HepG2 (cell line): ENCODE data around the gene ZSCAN26. TPM values are rescaled to one million over a fixed set of nuclear protein-coding genes. Genes with fewer than 3 reads are reported as not detected.
A peak's percentile ranks its signal among the peaks of the same experiment; 100 is the strongest.

ENCODE experiments used
- DMAP1 ChIP-seq: IDR thresholded peaks from 2 replicates; pipeline ENCODE4 v1.6.1; 2016
- GABPB1 ChIP-seq: IDR thresholded peaks from 2 replicates; pipeline ENCODE4 v1.6.1; 2016; ENCODE audit warnings: mild to moderate bottlenecking, missing genetic modification reagents, moderate library complexity, missing compliant biosample characterization
- KDM2A ChIP-seq: sonication (generic); formaldehyde crosslinking; IDR thresholded peaks from 2 replicates; pipeline ENCODE4 v1.4.0; 2020; ENCODE audit warnings: low read depth, missing genetic modification reagents, borderline replicate concordance
- NAIF1 ChIP-seq: sonication (generic); formaldehyde crosslinking; IDR thresholded peaks from 2 replicates; pipeline ENCODE4 v1.5.0; 2020; ENCODE audit warnings: mild to moderate bottlenecking, missing genetic modification reagents, borderline replicate concordance
- NCOR1 ChIP-seq: fragments of 200-600 bp; sonication (generic); IDR thresholded peaks from 2 replicates; pipeline ENCODE4 v1.7.0; 2017; ENCODE audit warnings: antibody characterized with exemption, low read length, borderline replicate concordance
- SRSF1 ChIP-seq: fragments of 200-400 bp; formaldehyde crosslinking; optimal IDR thresholded peaks from 2 replicates; pipeline ENCODE3; 2017; ENCODE audit warnings: mild to moderate bottlenecking, low read depth, low read length, moderate library complexity
- ZBTB7A ChIP-seq: sonication (generic); formaldehyde crosslinking; IDR thresholded peaks from 2 replicates; pipeline ENCODE4 v1.8.0; 2022; ENCODE audit warnings: mild to moderate bottlenecking, missing genetic modification reagents
- ZNF746 ChIP-seq: sonication (generic); formaldehyde crosslinking; IDR thresholded peaks from 2 replicates; pipeline ENCODE4 v1.8.0; 2022; ENCODE audit warnings: mild to moderate bottlenecking, missing genetic modification reagents
- polyA plus RNA-seq, 8 experiments: library from polyadenylated mRNA; depleted of rRNA in 3 of 8; stranded (reverse) in 7 of 8; unstranded in 1 of 8; fragments of >200 nt; fragmentation: Illumina TruSeq in 4 of 8; extraction: Trizol in 4 of 8; gene quantifications; 2 replicates each; pipeline versions ENCODE4 v1.2.1 to v1.2.3, GENCODE V29; 2011 to 2016; ENCODE audit warnings: low read depth in 4 of 8, missing spikeins in 1 of 8, mixed read lengths in 1 of 8; ENCODE audit not compliant: insufficient read depth in 1 of 8
- total RNA-seq, 5 experiments: library from RNA; depleted of rRNA; stranded (reverse); fragments of >200 nt; fragmentation: Illumina TruSeq; extraction: Trizol; gene quantifications; 2 replicates each; pipeline ENCODE4 v1.2.3, GENCODE V29; 2016; ENCODE audit warnings: low read depth in 1 of 5
- TF ChIP-seq, protein P1 (sequence below), 2 experiments: fragments of 450-650 bp in 1 of 2; sonication (generic) in 1 of 2; formaldehyde crosslinking in 1 of 2; IDR thresholded peaks; 2 replicates each; pipeline versions ENCODE4 v1.6.1 to v1.8.0; 2016 to 2022; ENCODE audit warnings: antibody characterized with exemption in 1 of 2, mild to moderate bottlenecking in 1 of 2, missing genetic modification reagents in 1 of 2
- TF ChIP-seq, protein P2 (sequence below): IDR thresholded peaks from 2 replicates; pipeline ENCODE4 v1.6.1; 2016; ENCODE audit warnings: control low read depth
- TF ChIP-seq, protein P3 (sequence below), 2 experiments: IDR thresholded peaks; 2 replicates each; pipeline ENCODE4 v1.6.1; 2011 to 2012; ENCODE audit warnings: low read length in 2 of 2, borderline replicate concordance in 1 of 2, low read depth in 1 of 2, mild to moderate bottlenecking in 1 of 2, moderate library complexity in 1 of 2

Gene ZSCAN26
- total and polyA plus RNA-seq, 2 of the 13 experiments (the other 11 are each of a cell fraction or from before 2014, with no cell fraction given), result 12.0 to 15.6 TPM

DNA sequence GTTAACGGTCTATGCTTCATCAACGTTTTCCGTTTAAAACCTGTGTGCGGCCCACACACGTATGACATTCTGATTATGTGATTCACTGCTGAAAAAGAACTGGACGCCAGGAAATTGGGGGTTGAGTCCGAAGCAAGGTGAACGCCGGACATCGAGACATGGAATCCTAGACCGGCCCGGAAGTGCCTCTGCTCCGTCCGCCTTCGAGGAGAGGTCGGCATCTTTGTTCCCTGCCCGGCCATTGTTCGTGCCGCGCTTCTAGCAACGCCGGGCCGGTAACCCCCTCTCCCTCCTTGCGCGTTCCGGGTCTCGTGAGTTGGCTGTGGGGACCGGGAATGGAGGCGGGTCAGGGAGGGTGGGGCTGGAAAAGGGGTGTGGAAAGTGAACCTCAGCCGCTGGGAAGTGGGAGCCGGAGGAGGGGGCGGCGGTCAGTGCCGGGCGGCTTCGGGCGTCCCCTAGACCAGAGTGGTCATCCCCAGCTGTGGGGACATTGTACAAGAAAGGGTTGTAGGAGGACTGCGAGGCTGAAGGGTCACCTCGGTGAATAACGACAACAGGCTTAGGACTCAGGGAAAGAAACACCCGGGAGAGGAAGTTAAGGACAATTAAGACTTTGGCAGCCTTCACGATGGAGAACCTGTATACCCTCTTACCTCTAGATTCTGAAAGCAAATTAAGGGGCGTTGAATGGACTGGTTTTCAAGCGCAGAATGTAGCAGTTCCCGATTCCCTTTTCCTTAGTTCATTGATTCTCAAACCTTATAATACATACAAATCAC, 41.7 kb upstream of the ZSCAN26 start, which contains the start of gene ZSCAN9 (continued):
- TF ChIP-seq, protein P1, sequence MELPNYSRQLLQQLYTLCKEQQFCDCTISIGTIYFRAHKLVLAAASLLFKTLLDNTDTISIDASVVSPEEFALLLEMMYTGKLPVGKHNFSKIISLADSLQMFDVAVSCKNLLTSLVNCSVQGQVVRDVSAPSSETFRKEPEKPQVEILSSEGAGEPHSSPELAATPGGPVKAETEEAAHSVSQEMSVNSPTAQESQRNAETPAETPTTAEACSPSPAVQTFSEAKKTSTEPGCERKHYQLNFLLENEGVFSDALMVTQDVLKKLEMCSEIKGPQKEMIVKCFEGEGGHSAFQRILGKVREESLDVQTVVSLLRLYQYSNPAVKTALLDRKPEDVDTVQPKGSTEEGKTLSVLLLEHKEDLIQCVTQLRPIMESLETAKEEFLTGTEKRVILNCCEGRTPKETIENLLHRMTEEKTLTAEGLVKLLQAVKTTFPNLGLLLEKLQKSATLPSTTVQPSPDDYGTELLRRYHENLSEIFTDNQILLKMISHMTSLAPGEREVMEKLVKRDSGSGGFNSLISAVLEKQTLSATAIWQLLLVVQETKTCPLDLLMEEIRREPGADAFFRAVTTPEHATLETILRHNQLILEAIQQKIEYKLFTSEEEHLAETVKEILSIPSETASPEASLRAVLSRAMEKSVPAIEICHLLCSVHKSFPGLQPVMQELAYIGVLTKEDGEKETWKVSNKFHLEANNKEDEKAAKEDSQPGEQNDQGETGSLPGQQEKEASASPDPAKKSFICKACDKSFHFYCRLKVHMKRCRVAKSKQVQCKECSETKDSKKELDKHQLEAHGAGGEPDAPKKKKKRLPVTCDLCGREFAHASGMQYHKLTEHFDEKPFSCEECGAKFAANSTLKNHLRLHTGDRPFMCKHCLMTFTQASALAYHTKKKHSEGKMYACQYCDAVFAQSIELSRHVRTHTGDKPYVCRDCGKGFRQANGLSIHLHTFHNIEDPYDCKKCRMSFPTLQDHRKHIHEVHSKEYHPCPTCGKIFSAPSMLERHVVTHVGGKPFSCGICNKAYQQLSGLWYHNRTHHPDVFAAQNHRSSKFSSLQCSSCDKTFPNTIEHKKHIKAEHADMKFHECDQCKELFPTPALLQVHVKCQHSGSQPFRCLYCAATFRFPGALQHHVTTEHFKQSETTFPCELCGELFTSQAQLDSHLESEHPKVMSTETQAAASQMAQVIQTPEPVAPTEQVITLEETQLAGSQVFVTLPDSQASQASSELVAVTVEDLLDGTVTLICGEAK (IDR thresholded peaks at IDR 0.05), result peak; percentile 86
- TF ChIP-seq, protein P1 (CRISPR knock-in tag; IDR thresholded peaks at IDR 0.05), result peak; percentile 69
- peak; percentile 99 for TF ChIP-seq GABPB1 (CRISPR knock-in tag)
- TF ChIP-seq ZBTB7A (CRISPR knock-in tag), result 0 out of 2 replicates have a peak, but pooled peaks have one; percentile 61
- peak; percentile 97 for TF ChIP-seq DMAP1 (CRISPR knock-in tag)
- peak; percentile 21; the same call in 1 of the 2 replicates for TF ChIP-seq ZNF746 (CRISPR knock-in tag)
- no peak for TF ChIP-seq NAIF1 (CRISPR knock-in tag)
- TF ChIP-seq KDM2A (CRISPR knock-in tag), result peak; percentile 97
- peak; percentile 33; the same call in 1 of the 2 replicates for TF ChIP-seq NCOR1
- TF ChIP-seq, protein P2, sequence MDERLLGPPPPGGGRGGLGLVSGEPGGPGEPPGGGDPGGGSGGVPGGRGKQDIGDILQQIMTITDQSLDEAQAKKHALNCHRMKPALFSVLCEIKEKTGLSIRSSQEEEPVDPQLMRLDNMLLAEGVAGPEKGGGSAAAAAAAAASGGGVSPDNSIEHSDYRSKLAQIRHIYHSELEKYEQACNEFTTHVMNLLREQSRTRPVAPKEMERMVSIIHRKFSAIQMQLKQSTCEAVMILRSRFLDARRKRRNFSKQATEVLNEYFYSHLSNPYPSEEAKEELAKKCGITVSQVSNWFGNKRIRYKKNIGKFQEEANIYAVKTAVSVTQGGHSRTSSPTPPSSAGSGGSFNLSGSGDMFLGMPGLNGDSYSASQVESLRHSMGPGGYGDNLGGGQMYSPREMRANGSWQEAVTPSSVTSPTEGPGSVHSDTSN (CRISPR knock-in tag), result no peak
- TF ChIP-seq, protein P3, sequence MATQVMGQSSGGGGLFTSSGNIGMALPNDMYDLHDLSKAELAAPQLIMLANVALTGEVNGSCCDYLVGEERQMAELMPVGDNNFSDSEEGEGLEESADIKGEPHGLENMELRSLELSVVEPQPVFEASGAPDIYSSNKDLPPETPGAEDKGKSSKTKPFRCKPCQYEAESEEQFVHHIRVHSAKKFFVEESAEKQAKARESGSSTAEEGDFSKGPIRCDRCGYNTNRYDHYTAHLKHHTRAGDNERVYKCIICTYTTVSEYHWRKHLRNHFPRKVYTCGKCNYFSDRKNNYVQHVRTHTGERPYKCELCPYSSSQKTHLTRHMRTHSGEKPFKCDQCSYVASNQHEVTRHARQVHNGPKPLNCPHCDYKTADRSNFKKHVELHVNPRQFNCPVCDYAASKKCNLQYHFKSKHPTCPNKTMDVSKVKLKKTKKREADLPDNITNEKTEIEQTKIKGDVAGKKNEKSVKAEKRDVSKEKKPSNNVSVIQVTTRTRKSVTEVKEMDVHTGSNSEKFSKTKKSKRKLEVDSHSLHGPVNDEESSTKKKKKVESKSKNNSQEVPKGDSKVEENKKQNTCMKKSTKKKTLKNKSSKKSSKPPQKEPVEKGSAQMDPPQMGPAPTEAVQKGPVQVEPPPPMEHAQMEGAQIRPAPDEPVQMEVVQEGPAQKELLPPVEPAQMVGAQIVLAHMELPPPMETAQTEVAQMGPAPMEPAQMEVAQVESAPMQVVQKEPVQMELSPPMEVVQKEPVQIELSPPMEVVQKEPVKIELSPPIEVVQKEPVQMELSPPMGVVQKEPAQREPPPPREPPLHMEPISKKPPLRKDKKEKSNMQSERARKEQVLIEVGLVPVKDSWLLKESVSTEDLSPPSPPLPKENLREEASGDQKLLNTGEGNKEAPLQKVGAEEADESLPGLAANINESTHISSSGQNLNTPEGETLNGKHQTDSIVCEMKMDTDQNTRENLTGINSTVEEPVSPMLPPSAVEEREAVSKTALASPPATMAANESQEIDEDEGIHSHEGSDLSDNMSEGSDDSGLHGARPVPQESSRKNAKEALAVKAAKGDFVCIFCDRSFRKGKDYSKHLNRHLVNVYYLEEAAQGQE (IDR thresholded peaks at IDR 0.05; ENCODE audit: borderline replicate concordance in 1 of 2, low read depth in 1 of 2, low read length in 2 of 2), result no peak; a peak in 1 of 4 replicates
- TF ChIP-seq SRSF1, result peak; percentile 71
